Measurements from ENCODE around the gene DBR1.
A peak's percentile ranks its signal among the peaks of the same experiment; 100 is the strongest.

The DBR1 gene

DNA sequence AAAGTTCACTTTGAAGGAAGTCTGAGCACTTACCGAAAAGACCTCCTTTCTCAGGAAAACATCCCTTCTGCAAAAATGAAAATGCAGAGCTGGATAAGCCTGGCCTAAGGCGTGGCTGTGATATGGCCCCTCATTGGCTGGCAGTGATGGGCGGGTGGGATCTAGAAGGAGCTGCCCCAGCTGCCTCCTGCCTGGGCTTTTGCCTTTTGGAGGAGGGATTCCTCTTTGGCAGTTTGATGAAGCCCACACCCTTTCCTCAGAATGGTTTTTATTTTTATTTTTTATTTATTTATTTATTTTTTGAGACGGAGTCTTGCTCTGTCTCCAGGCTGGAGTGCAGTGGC is 55.3 kb downstream of the DBR1 start:
- DNase-seq (ENCODE audit: low read depth, low spot score) = no peak
- H3K36me3 ChIP-seq (ENCODE audit: insufficient read depth, insufficient read length, low read length) = no peaks in the 10 kb centered on the region
- H3K9ac ChIP-seq (ENCODE audit: insufficient read length, low read depth) = no peak overlapping the region
- H3K9me3 ChIP-seq (ENCODE audit: insufficient read depth, low read length) = peaks cover 9% of the 10 kb centered on the region; the same call in 1 of the 2 replicates
- H3K27me3 ChIP-seq (ENCODE audit: insufficient read depth, insufficient read length) = no peaks in the 10 kb centered on the region
- no peak overlapping the region for H3K4me3 ChIP-seq (ENCODE audit: insufficient read length, low read depth)
- no peak for TF ChIP-seq YY1 (IDR thresholded peaks at IDR 0.05; ENCODE audit: insufficient read depth, insufficient read length)
- no peak for TF ChIP-seq SUZ12 (IDR thresholded peaks at IDR 0.05; ENCODE audit: extremely low read depth, insufficient read depth, insufficient read length)
- no peak for TF ChIP-seq ZNF274 (IDR thresholded peaks at IDR 0.05; ENCODE audit: low read depth, low read length)
- peaks cover 3% of the 10 kb centered on the region for H3K4me1 ChIP-seq (ENCODE audit: insufficient read depth, insufficient read length)

- H3K9me3 ChIP-seq (ENCODE audit: insufficient read depth, low read length) = peaks cover 6% of the 10 kb centered on the region; the same call in 1 of the 2 replicates
- H3K36me3 ChIP-seq (ENCODE audit: insufficient read depth, insufficient read length, low read length) = no peaks in the 10 kb centered on the region
- no peak overlapping the region for H3K4me3 ChIP-seq (ENCODE audit: insufficient read length, low read depth)
- peaks cover 7% of the 10 kb centered on the region for H3K4me1 ChIP-seq (ENCODE audit: insufficient read depth, insufficient read length)
- TF ChIP-seq SUZ12 (IDR thresholded peaks at IDR 0.05; ENCODE audit: extremely low read depth, insufficient read depth, insufficient read length) (no peak), YY1 (IDR thresholded peaks at IDR 0.05; ENCODE audit: insufficient read depth, insufficient read length) (no peak), ZNF274 (IDR thresholded peaks at IDR 0.05; ENCODE audit: low read depth, low read length) (no peak)
- no peak overlapping the region for H3K9ac ChIP-seq (ENCODE audit: insufficient read length, low read depth)
- peak; percentile 75 for DNase-seq (ENCODE audit: low read depth, low spot score)
- no peaks in the 10 kb centered on the region for H3K27me3 ChIP-seq (ENCODE audit: insufficient read depth, insufficient read length)
Observed at GRCh38 chr3:138118612-138119422, 55.9 kb downstream of the DBR1 start.

- H3K9ac ChIP-seq (ENCODE audit: insufficient read length, low read depth) = peak within 1 kb of the TSS; percentile 95
- peak within 1 kb of the TSS; percentile 88 for H3K4me3 ChIP-seq (ENCODE audit: insufficient read length, low read depth)
- H3K9me3 ChIP-seq (ENCODE audit: insufficient read depth, low read length) = no peaks in the 10 kb centered on the region; the same call in 1 of the 2 replicates
- DNase-seq (ENCODE audit: low read depth, low spot score) = peak; percentile 71
- peaks cover 13% of the 10 kb centered on the region for H3K4me1 ChIP-seq (ENCODE audit: insufficient read depth, insufficient read length)
- H3K36me3 ChIP-seq (ENCODE audit: insufficient read depth, insufficient read length, low read length) = peaks cover 17% of the 10 kb centered on the region
- no peaks in the 10 kb centered on the region for H3K27me3 ChIP-seq (ENCODE audit: insufficient read depth, insufficient read length)
- TF ChIP-seq SUZ12 (IDR thresholded peaks at IDR 0.05; ENCODE audit: extremely low read depth, insufficient read depth, insufficient read length) = no peak
- TF ChIP-seq ZNF274 (IDR thresholded peaks at IDR 0.05; ENCODE audit: low read depth, low read length) = no peak
- TF ChIP-seq YY1 (IDR thresholded peaks at IDR 0.05; ENCODE audit: insufficient read depth, insufficient read length) = no peak
Observed at GRCh38 chr3:138114988-138115971, 59.4 kb downstream of the DBR1 start, which contains the start of gene DZIP1L. TSS of gene DZIP1L (minus strand) at chr3:138115608. CDS start at chr3:138103971, 11,637 bp downstream.

DNA sequence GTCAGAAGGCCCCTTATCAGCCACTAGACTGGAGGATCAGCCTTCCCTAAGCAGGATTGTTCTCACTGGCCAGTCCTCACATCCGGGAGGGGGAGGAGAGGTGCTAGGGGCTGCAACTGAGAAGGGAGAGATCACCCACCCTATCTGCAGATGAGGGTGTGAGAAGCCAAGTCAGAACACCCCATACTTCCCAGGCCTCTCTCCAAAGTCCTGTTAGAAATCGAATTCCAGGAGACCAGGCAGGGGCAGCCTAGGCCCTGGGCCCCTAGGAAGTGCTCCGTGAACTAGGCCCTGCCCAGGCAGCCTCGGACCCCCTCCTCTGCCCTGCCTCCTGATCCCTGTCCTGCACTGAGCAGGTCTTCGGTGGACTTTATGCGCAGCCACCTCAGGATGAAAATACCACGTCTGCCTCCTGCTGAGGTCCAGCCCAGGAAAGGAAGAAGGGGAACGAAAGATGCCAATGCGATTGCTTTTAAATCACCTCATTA is 60.2 kb downstream of the DBR1 start:
- no peaks in the 10 kb centered on the region for H3K27me3 ChIP-seq (ENCODE audit: insufficient read depth, insufficient read length)
- no peak for DNase-seq (ENCODE audit: low read depth, low spot score)
- no peaks in the 10 kb centered on the region; the same call in 1 of the 2 replicates for H3K9me3 ChIP-seq (ENCODE audit: insufficient read depth, low read length)
- H3K9ac ChIP-seq (ENCODE audit: insufficient read length, low read depth) = peak overlapping the region; percentile 95
- peaks cover 13% of the 10 kb centered on the region for H3K4me1 ChIP-seq (ENCODE audit: insufficient read depth, insufficient read length)
- H3K36me3 ChIP-seq (ENCODE audit: insufficient read depth, insufficient read length, low read length) = peaks cover 17% of the 10 kb centered on the region
- TF ChIP-seq SUZ12 (IDR thresholded peaks at IDR 0.05; ENCODE audit: extremely low read depth, insufficient read depth, insufficient read length) = no peak
- TF ChIP-seq ZNF274 (IDR thresholded peaks at IDR 0.05; ENCODE audit: low read depth, low read length) = no peak
- TF ChIP-seq YY1 (IDR thresholded peaks at IDR 0.05; ENCODE audit: insufficient read depth, insufficient read length) = no peak
- peak overlapping the region; percentile 88 for H3K4me3 ChIP-seq (ENCODE audit: insufficient read length, low read depth)

DNA sequence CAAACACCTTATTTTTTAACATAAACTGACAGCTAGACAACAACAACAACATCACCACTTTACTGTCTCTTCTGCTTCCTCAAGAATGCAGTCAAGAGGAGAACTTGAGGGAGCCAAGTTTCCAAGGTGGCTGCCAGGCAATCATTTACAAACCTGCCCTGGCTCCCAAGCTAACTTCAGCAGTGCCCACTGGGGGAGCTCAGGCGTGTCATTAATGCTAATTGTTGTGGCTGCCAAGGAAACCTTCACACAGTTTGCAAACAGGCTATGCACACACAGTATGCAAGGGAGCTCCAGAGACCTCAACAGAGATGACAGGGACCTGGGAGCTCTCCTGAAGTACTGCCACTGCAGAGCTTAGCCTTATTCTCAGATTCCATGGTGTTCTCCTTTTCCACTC is 61.4 kb downstream of the DBR1 start:
- peaks cover 10% of the 10 kb centered on the region for H3K4me1 ChIP-seq (ENCODE audit: insufficient read depth, insufficient read length)
- no peaks in the 10 kb centered on the region for H3K27me3 ChIP-seq (ENCODE audit: insufficient read depth, insufficient read length)
- no peak overlapping the region for H3K9ac ChIP-seq (ENCODE audit: insufficient read length, low read depth)
- TF ChIP-seq ZNF274 (IDR thresholded peaks at IDR 0.05; ENCODE audit: low read depth, low read length) (no peak), YY1 (IDR thresholded peaks at IDR 0.05; ENCODE audit: insufficient read depth, insufficient read length) (no peak), SUZ12 (IDR thresholded peaks at IDR 0.05; ENCODE audit: extremely low read depth, insufficient read depth, insufficient read length) (no peak)
- no peak for DNase-seq (ENCODE audit: low read depth, low spot score)
- H3K9me3 ChIP-seq (ENCODE audit: insufficient read depth, low read length) = no peaks in the 10 kb centered on the region; the same call in 1 of the 2 replicates
- peaks cover 27% of the 10 kb centered on the region for H3K36me3 ChIP-seq (ENCODE audit: insufficient read depth, insufficient read length, low read length)
- H3K4me3 ChIP-seq (ENCODE audit: insufficient read length, low read depth) = no peak overlapping the region

GRCh38 chr3:138112362-138112761 is 62.4 kb downstream of the DBR1 start:
- Histone ChIP-seq H3K36me3 (ENCODE audit: insufficient read depth, insufficient read length, low read length) (peaks cover 35% of the 10 kb centered on the region), H3K9ac (ENCODE audit: insufficient read length, low read depth) (no peak overlapping the region), H3K4me1 (ENCODE audit: insufficient read depth, insufficient read length) (peaks cover 10% of the 10 kb centered on the region), H3K27me3 (ENCODE audit: insufficient read depth, insufficient read length) (no peaks in the 10 kb centered on the region), H3K9me3 (ENCODE audit: insufficient read depth, low read length) (no peaks in the 10 kb centered on the region; the same call in 1 of the 2 replicates), H3K4me3 (ENCODE audit: insufficient read length, low read depth) (no peak overlapping the region)
- no peak for DNase-seq (ENCODE audit: low read depth, low spot score)
- TF ChIP-seq YY1 (IDR thresholded peaks at IDR 0.05; ENCODE audit: insufficient read depth, insufficient read length) (no peak), SUZ12 (IDR thresholded peaks at IDR 0.05; ENCODE audit: extremely low read depth, insufficient read depth, insufficient read length) (no peak), ZNF274 (IDR thresholded peaks at IDR 0.05; ENCODE audit: low read depth, low read length) (no peak)
